ENCODE results near the gene LIPA. TPM values are rescaled to one million over a fixed set of nuclear protein-coding genes. Genes with fewer than 3 reads are reported as not detected.
"Not testable (repeated sequence)": the region's sequence is repeated elsewhere in the genome, so short reads cannot be mapped to it uniquely, and the experiment has no call there.

Gene LIPA
- total RNA-seq, 2 donors from 2014 or later, result 30.4 to 37.8 TPM

- Histone ChIP-seq H3K4me3 (no peak overlapping the region), H3K27ac (no peak overlapping the region), H3K4me1 (no peaks in the 10 kb centered on the region), H3K27me3 (peaks cover 29% of the 10 kb centered on the region), H3K9me3 (no peaks in the 10 kb centered on the region), H3K9ac (ENCODE audit: low read depth in 2 of 2, low read length in 2 of 2) (no peak overlapping the region), H3K36me3 (no peaks in the 10 kb centered on the region)
- TF ChIP-seq CTCF (IDR thresholded peaks at IDR 0.05), result no peak
- intact Hi-C loops (cut with DNase I), result no loop called here
- DNase-seq, result no peak
Observed at GRCh38 chr10:89204621-89205185, 46.9 kb downstream of the LIPA start.

- H3K4me3 ChIP-seq, result no peak overlapping the region
- intact Hi-C loops (cut with DNase I), result no loop called here
Observed at GRCh38 chr10:89203237-89203636, 48.3 kb downstream of the LIPA start.

GRCh38 chr10:89202033-89202425 lies 49.5 kb downstream of the LIPA start:
- intact Hi-C loops (cut with DNase I), result no loop called here
- Histone ChIP-seq H3K27me3 (peaks cover 13% of the 10 kb centered on the region), H3K4me3 (no peak overlapping the region), H3K9ac (ENCODE audit: low read depth in 2 of 2, low read length in 2 of 2) (no peak overlapping the region), H3K36me3 (no peaks in the 10 kb centered on the region), H3K4me1 (no peaks in the 10 kb centered on the region), H3K9me3 (no peaks in the 10 kb centered on the region), H3K27ac (no peak overlapping the region)
- DNase-seq, result no peak
- TF ChIP-seq CTCF (IDR thresholded peaks at IDR 0.05), result no peak

More at GRCh38 chr10:89203237-89203636, 48.3 kb downstream of the LIPA start:
- H3K9ac ChIP-seq (ENCODE audit: low read depth in 2 of 2, low read length in 2 of 2), result no peak overlapping the region
- DNase-seq, result no peak
- H3K9me3 ChIP-seq, result no peaks in the 10 kb centered on the region
- no peak for TF ChIP-seq CTCF (IDR thresholded peaks at IDR 0.05)
- H3K36me3 ChIP-seq, result no peaks in the 10 kb centered on the region
- H3K27ac ChIP-seq, result no peak overlapping the region
- no peaks in the 10 kb centered on the region for H3K4me1 ChIP-seq
- peaks cover 23% of the 10 kb centered on the region for H3K27me3 ChIP-seq

- no peak overlapping the region for H3K4me3 ChIP-seq
- H3K4me1 ChIP-seq, result no peaks in the 10 kb centered on the region
- H3K36me3 ChIP-seq, result no peaks in the 10 kb centered on the region
- no peaks in the 10 kb centered on the region for H3K9me3 ChIP-seq
- no peak for DNase-seq
- no peak for TF ChIP-seq CTCF (IDR thresholded peaks at IDR 0.05)
- intact Hi-C loops (cut with DNase I), result no loop called here
- no peak overlapping the region for H3K9ac ChIP-seq (ENCODE audit: low read depth in 2 of 2, low read length in 2 of 2)
- peaks cover 8% of the 10 kb centered on the region for H3K27me3 ChIP-seq
- no peak overlapping the region for H3K27ac ChIP-seq
Observed at GRCh38 chr10:89201345-89202032, 50.1 kb downstream of the LIPA start.

- Histone ChIP-seq H3K9ac (ENCODE audit: low read depth in 2 of 2, low read length in 2 of 2) (no peak overlapping the region), H3K9me3 (no peaks in the 10 kb centered on the region), H3K36me3 (no peaks in the 10 kb centered on the region), H3K27ac (no peak overlapping the region), H3K27me3 (no peaks in the 10 kb centered on the region), H3K4me3 (no peak overlapping the region), H3K4me1 (no peaks in the 10 kb centered on the region)
- TF ChIP-seq CTCF (IDR thresholded peaks at IDR 0.05), result no peak
- intact Hi-C loops (cut with DNase I), result no loop called here
- no peak for DNase-seq
Observed at GRCh38 chr10:89197473-89197872, 54.1 kb downstream of the LIPA start.

GRCh38 chr10:89191301-89191700 lies 60.3 kb downstream of the LIPA start:
- H3K4me3 ChIP-seq; H3K27ac ChIP-seq; H3K36me3 ChIP-seq; H3K9me3 ChIP-seq; H3K4me1 ChIP-seq; intact Hi-C loops (cut with DNase I); DNase-seq; H3K9ac ChIP-seq (ENCODE audit: low read depth in 2 of 2, low read length in 2 of 2); H3K27me3 ChIP-seq: not testable (repeated sequence)
